GM18526 (cell line): ENCODE results near the gene DTD2.

Experiments
- POLR2A ChIP-seq: IDR thresholded peaks from 3 replicates; pipeline ENCODE4 v1.6.1; 2011; ENCODE audit not compliant: insufficient read length; ENCODE audit errors: extremely low read depth

Gene DTD2

GRCh38 chr14:31400031-31400638, 57.2 kb downstream of the DTD2 start:
- no peak for TF ChIP-seq POLR2A
